IMR-90 (cell line): ENCODE results near the gene IL20.

Source experiments
- CEBPB ChIP-seq: IDR thresholded peaks from 2 replicates; pipeline ENCODE4 v1.6.1; 2012; ENCODE audit warnings: low read depth, low read length, improper control_type of control experiment
- CTCF ChIP-seq: conservative IDR thresholded peaks from 2 replicates; pipeline ENCODE4 v1.5.1; 2012; ENCODE audit warnings: mild to moderate bottlenecking, low read depth, low read length, improper control_type of control experiment
- FOS ChIP-seq: fragments of 150-350 bp; IDR thresholded peaks from 2 replicates; pipeline ENCODE4 v1.6.1; 2016; ENCODE audit warnings: low read depth, low read length
- MAFK ChIP-seq: IDR thresholded peaks from 2 replicates; pipeline ENCODE4 v1.6.1; 2012; ENCODE audit warnings: low read depth, low read length, improper control_type of control experiment
- MAZ ChIP-seq: IDR thresholded peaks from 2 replicates; pipeline ENCODE4 v1.6.1; 2012; ENCODE audit warnings: low read depth, mild to moderate bottlenecking, low read length, improper control_type of control experiment, moderate library complexity, borderline replicate concordance
- NFE2L2 ChIP-seq: fragments of 150-350 bp; IDR thresholded peaks from 2 replicates; pipeline ENCODE4 v1.6.1; 2016; ENCODE audit warnings: low read depth, mild to moderate bottlenecking, low read length
- POLR2A ChIP-seq: IDR thresholded peaks from 2 replicates; pipeline ENCODE4 v1.6.1; 2012; ENCODE audit warnings: mild to moderate bottlenecking, low read depth, low read length
- RAD21 ChIP-seq: IDR thresholded peaks from 2 replicates; pipeline ENCODE4 v1.6.1; 2012; ENCODE audit warnings: low read length, improper control_type of control experiment
- RFX5 ChIP-seq: IDR thresholded peaks from 2 replicates; pipeline ENCODE4 v1.8.0; 2012; ENCODE audit warnings: low read depth, mild to moderate bottlenecking, low read length, moderate library complexity
- SMC3 ChIP-seq: fragments of 150-350 bp; IDR thresholded peaks from 2 replicates; pipeline ENCODE4 v1.6.1; 2016; ENCODE audit warnings: low read depth, mild to moderate bottlenecking, antibody characterized with exemption, low read length, moderate library complexity
- USF2 ChIP-seq: fragments of 150-350 bp; IDR thresholded peaks from 2 replicates; pipeline ENCODE4 v1.6.1; 2017; ENCODE audit warnings: mild to moderate bottlenecking, antibody characterized with exemption, low read length, low read depth

GRCh38 chr1:206911064-206911663, 45.7 kb downstream of the IL20 start:
- TF ChIP-seq POLR2A (no peak), CTCF (peak; percentile 90), NFE2L2 (no peak), USF2 (no peak), MAZ (no peak), RFX5 (no peak), SMC3 (peak; percentile 85), MAFK (no peak), FOS (no peak), RAD21 (peak; percentile 77), CEBPB (no peak)
